Ishikawa (cell line): ENCODE measurements around the gene EEF1AKMT1.

Experiments used
- CEBPB ChIP-seq: IDR thresholded peaks from 2 replicates; pipeline ENCODE4 v1.6.1; 2012
- CREB1 ChIP-seq: IDR thresholded peaks from 2 replicates; pipeline ENCODE4 v1.6.1; 2012; ENCODE audit warnings: low read depth
- EP300 ChIP-seq: IDR thresholded peaks from 2 replicates; pipeline ENCODE4 v1.6.1; 2012; ENCODE audit warnings: borderline replicate concordance
- FOXM1 ChIP-seq: IDR thresholded peaks from 2 replicates; pipeline ENCODE4 v1.6.1; 2012; ENCODE audit warnings: low read depth, borderline replicate concordance
- MAX ChIP-seq: IDR thresholded peaks from 2 replicates; pipeline ENCODE4 v1.6.1; 2012
- NFIC ChIP-seq: IDR thresholded peaks from 2 replicates; pipeline ENCODE4 v1.6.1; 2012
- RAD21 ChIP-seq: IDR thresholded peaks from 2 replicates; pipeline ENCODE4 v1.6.1; 2012; ENCODE audit warnings: low read depth
- TAF1 ChIP-seq: IDR thresholded peaks from 2 replicates; pipeline ENCODE4 v1.6.1; 2012; ENCODE audit warnings: low read depth, mild to moderate bottlenecking
- TCF12 ChIP-seq: IDR thresholded peaks from 2 replicates; pipeline ENCODE4 v1.6.1; 2012; ENCODE audit warnings: low read depth
- TEAD4 ChIP-seq: IDR thresholded peaks from 2 replicates; pipeline ENCODE4 v1.6.1; 2012
- ZBTB7A ChIP-seq: IDR thresholded peaks from 2 replicates; pipeline ENCODE4 v1.6.1; 2012; ENCODE audit warnings: low read depth
- TF ChIP-seq, protein P1 (sequence below): IDR thresholded peaks from 2 replicates; pipeline ENCODE4 v1.6.1; 2012; ENCODE audit warnings: low read depth, mild to moderate bottlenecking

- TF ChIP-seq EP300 = no peak
- TF ChIP-seq TEAD4 = no peak
- no peak for TF ChIP-seq MAX
- TF ChIP-seq TAF1 = no peak
- TF ChIP-seq, protein P1, sequence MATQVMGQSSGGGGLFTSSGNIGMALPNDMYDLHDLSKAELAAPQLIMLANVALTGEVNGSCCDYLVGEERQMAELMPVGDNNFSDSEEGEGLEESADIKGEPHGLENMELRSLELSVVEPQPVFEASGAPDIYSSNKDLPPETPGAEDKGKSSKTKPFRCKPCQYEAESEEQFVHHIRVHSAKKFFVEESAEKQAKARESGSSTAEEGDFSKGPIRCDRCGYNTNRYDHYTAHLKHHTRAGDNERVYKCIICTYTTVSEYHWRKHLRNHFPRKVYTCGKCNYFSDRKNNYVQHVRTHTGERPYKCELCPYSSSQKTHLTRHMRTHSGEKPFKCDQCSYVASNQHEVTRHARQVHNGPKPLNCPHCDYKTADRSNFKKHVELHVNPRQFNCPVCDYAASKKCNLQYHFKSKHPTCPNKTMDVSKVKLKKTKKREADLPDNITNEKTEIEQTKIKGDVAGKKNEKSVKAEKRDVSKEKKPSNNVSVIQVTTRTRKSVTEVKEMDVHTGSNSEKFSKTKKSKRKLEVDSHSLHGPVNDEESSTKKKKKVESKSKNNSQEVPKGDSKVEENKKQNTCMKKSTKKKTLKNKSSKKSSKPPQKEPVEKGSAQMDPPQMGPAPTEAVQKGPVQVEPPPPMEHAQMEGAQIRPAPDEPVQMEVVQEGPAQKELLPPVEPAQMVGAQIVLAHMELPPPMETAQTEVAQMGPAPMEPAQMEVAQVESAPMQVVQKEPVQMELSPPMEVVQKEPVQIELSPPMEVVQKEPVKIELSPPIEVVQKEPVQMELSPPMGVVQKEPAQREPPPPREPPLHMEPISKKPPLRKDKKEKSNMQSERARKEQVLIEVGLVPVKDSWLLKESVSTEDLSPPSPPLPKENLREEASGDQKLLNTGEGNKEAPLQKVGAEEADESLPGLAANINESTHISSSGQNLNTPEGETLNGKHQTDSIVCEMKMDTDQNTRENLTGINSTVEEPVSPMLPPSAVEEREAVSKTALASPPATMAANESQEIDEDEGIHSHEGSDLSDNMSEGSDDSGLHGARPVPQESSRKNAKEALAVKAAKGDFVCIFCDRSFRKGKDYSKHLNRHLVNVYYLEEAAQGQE = no peak
- no peak for TF ChIP-seq RAD21
- no peak for TF ChIP-seq CEBPB
- TF ChIP-seq TCF12 = no peak
- no peak for TF ChIP-seq CREB1
- no peak for TF ChIP-seq NFIC
- no peak for TF ChIP-seq FOXM1
- TF ChIP-seq ZBTB7A = no peak
Measured at GRCh38 chr13:20714161-20714560, 59.6 kb downstream of the EEF1AKMT1 start.
